ENCODE results near the gene DNM2.
A peak's percentile ranks its signal among the peaks of the same experiment; 100 is the strongest.
"Not testable (repeated sequence)": the region's sequence is repeated elsewhere in the genome, so short reads cannot be mapped to it uniquely, and the experiment has no call there.

The DNM2 gene

GRCh38 chr19:10817291-10818038 is 99.6 kb downstream of the DNM2 start:
- peak; percentile 95 for DNase-seq (ENCODE audit: low read depth)

GRCh38 chr19:10818301-10819123 is 100.6 kb downstream of the DNM2 start:
- no peak for DNase-seq (ENCODE audit: low read depth)

DNA sequence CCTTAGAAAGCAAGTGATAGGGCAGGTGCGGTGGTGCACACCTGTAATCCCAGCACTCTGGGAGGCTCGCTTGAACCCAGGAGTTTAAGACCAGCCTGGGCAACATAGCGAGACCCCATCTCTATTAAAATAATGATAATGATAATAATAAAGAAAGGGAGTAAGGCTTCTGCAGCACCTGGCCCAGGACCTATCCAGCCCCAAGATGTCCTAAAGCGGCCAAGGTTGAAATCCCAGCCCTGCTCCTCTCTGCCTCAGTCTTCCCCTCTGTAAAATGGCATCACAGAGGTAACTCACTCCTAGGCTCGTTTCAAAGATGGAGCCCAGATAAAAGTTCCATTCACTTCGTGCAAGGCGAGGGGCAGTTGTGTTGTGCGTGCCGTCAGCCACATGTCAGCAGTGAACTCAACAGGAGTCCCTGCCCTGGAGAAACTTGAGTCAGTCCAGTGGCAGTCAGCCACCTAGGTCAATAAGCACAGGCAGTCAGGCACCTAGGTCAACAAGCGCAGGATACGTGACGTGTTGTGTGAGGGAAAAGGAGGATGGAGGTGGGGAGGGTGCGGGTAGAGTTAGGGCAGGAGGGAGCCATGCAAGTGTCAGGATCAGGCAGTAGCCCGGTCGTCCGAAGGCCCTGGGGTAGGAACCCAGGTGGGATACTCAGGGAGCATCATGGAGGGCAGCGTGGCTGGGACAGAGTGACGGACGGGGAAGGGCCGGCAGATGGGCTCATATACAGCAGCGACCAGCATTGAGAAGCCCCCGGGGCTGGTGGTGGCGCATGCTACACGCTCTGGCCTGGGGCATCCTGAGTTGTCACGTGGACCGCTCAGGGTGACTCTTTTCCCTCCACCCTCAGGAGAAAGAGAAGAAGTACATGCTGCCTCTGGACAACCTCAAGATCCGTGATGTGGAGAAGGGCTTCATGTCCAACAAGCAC is 101.5 kb downstream of the DNM2 start:
- DNase-seq (ENCODE audit: low read depth): no peak

- DNase-seq (ENCODE audit: low read depth): no peak
Measured at GRCh38 chr19:10820173-10820572, 102.3 kb downstream of the DNM2 start.

DNA sequence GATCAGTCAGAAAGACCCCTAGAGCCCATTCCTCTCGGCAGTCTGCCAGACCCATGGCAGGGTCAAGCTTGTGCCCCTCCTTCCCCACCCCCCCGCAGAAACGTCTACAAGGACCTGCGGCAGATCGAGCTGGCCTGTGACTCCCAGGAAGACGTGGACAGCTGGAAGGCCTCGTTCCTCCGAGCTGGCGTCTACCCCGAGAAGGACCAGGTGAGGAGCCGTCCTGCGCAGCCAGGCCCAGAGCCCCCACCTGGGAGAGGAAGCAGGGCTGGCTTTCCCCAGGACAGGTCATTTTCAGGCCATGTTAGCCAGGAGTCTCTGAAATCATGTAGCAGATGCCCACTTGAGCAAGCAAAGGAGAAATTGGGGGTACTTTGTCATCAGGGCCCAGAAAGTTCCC is 105.8 kb downstream of the DNM2 start:
- no peak for DNase-seq (ENCODE audit: low read depth)

DNA sequence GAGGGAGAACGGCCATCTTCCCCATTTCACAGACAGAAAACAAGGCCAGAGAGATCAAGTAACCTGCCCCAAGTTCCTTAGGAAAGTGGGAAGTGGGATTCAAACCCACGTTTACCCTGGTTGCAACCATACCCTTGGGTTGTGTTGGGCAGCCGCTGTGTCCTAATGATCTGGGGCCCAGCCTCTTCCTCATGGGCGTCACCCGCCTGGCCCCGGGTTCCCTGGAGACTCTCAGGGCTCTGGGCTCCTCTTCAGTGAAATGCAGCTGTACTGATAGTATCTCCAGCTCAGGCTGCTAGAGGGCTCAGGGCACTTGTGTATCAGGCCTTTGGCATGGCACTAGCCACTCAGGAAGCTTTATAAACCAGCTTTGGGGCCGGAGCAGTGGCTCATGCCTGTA is 108.4 kb downstream of the DNM2 start:
- no peak for DNase-seq (ENCODE audit: low read depth)

GRCh38 chr19:10826846-10827245 is 109.0 kb downstream of the DNM2 start:
- DNase-seq (ENCODE audit: low read depth): no peak

DNA sequence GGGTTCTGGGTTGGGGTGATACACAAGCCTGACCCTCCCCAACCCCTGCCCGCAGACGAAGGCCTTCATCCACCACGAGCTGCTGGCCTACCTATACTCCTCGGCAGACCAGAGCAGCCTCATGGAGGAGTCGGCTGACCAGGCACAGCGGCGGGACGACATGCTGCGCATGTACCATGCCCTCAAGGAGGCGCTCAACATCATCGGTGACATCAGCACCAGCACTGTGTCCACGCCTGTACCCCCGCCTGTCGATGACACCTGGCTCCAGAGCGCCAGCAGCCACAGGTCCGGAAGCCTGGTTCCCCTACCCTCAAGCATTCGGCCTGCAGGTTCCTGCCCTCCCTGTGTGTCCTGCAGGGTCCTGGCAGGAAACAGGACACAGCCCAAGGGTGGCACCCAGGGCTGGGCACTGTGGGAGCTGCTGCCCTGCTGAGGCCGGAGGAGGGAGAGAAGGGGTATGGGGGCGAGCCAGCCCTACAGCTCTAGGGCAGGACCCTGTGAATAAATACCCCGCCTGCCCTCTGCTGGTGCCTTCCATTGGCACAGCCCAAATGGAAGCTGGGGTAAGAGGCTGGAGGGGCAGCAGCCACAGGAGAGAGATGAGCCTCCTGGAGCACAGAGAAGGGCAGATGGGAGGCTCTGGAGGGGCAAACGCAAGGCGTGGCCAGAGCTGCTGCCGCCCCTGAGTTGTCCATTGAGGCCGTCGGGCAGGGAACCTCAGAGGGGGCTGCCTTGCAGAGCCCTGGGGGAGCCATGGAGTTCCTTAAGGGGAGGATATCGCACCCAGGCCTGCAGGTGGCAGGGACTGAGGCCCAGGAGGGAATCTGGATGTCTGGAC is 111.3 kb downstream of the DNM2 start:
- no peak for DNase-seq (ENCODE audit: low read depth)

- DNase-seq (ENCODE audit: low read depth): no peak
Measured at GRCh38 chr19:10829967-10830366, 112.1 kb downstream of the DNM2 start.

GRCh38 chr19:10830370-10830769 is 112.5 kb downstream of the DNM2 start:
- no peak for DNase-seq (ENCODE audit: low read depth)

DNA sequence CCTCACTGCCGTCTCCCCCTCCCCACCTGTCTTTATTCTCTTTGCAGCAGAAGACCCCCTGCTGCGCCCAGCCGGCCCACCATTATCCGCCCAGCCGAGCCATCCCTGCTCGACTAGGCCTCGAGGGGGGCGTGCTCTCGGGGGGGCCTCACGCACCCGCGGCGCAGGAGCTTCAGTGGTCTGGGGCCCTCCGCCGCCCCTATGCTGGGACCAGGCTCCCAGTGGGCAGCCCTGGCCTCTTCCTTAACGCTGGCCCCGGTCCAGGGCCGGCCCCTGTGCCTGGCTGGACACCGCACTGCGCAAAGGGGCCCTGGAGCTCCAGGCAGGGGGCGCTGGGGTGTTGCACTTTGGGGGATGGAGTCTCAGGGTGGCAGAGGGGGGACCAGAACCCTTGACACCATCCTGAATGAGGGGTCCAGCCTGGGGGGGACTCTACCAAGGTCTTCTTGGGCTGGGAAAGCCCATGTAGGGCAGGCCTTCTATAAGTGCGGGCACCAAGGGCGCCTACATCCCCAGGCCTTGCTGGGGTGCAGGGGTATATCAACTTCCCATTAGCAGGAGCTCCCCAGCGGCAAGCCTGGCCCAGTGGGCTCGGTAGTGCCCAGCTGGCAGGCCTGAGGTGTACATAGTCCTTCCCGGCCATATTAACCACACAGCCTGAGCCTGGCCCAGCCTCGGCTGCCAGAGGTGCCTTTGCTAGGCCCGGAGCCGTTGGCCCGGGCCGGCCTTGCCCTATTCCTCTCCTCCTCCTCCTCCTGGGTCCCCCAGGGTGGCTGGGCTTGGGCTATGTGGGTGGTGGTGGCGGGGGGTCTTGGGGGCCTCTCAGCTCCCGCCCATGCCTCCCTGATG is 113.3 kb downstream of the DNM2 start:
- no peak for DNase-seq (ENCODE audit: low read depth)

- DNase-seq (ENCODE audit: low read depth): no peak
Measured at GRCh38 chr19:10831987-10832938, 114.4 kb downstream of the DNM2 start.

DNA sequence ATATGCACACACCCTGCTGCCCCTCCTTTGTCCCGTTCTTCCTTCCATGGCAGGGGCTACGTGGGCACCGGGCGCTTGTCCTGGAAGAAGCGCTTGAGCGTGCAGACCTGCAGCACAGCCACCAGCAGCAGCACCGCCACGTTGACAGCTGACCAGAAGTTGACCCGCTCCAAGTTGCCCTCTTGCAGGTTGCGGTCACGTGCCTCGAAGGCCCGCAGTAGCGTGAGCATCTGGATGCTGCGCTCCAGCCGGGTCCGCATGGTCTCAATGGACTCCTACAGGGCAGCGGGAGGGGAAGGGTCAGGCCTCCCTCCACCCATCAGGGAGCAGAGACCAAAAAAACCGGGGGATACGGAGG is 115.0 kb downstream of the DNM2 start:
- no peak for DNase-seq (ENCODE audit: low read depth)

GRCh38 chr19:10835089-10835753 is 117.3 kb downstream of the DNM2 start:
- DNase-seq (ENCODE audit: low read depth): no peak

GRCh38 chr19:10835754-10836478 is 118.0 kb downstream of the DNM2 start, which contains the start of gene TMED1:
Gene TMED1, minus strand, starts transcription at chr19:10836212. Its CDS starts 21 bp downstream, at chr19:10836191.
- DNase-seq (ENCODE audit: low read depth): peak; percentile 100

DNA sequence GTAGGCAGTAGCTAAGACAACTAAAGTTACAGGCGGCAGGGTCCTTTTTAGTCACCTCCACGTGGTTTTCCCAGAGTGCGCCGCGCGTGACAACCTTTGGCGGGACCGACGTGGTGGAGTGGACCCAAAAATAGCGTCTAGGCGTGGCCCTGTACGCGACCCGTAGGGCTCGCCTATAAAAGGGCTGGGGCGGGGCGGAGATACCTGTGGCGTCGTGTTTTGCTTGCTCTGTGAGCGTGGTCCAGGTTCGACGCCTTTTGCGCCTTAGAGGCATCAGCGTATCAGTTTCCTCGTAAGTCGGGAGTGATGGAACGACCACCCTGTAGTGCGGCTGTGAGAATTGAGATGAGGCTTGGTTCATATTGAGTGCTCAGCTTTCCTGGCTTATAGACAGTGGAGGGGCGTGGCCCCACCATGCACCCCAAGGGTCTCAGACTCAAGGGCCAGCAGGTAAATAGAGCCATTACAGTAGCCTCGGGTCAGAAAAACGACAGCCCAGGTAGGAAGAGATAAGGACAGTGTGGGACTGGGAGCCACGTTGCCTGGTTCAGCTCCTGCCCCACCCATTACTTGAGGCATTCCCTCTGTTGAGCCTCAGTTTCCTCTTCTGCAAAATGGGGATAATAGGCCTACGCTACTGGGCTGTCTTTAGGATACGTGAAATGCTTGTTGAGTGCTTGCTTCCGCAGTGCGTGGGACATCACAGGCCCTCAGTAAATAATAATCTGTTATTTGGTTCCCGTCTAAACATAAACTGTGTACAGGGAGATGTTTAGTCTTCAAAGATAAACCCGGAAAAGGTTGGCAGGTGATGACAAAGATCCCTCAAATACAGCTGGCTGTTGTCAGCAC is 118.8 kb downstream of the DNM2 start:
- DNase-seq (ENCODE audit: low read depth): peak; percentile 76

GRCh38 chr19:10837649-10838048 is 119.8 kb downstream of the DNM2 start:
- not testable (repeated sequence) for DNase-seq (ENCODE audit: low read depth)
